ENCODE results near the gene CCDC144A.

- TF ChIP-seq CTCF (IDR thresholded peaks at IDR 0.05; ENCODE audit: low read length) = no peak
- no peak for TF ChIP-seq EZH2 (IDR thresholded peaks at IDR 0.05; ENCODE audit: borderline replicate concordance, low read length)
Observed at GRCh38 chr17:16652847-16653366, 37.1 kb upstream of the CCDC144A start.
